A549 (cell line): ENCODE measurements around the gene SLIT3. TPM values are rescaled to one million over a fixed set of nuclear protein-coding genes. Genes with fewer than 3 reads are reported as not detected.

ENCODE experiments used
- ATAC-seq, 2 experiments: fragments of 200-7000 bp in 1 of 2; fragments of >200 bp in 1 of 2; cut with Nextera tagmentation in 1 of 2; cut with Tn5 transposase in 1 of 2; 3 replicates each; pipeline versions ENCODE4 v1.8.0 to v1.9.1; 2018 to 2020; ENCODE audit warnings: mild to moderate bottlenecking in 1 of 2, moderate library complexity in 1 of 2
- CTCF ChIA-PET: fragments of 300-600 bp; sonication (Branson Sonifier 250); formaldehyde crosslinking; extraction: SDS; loops from one replicate; lab custom pipeline; 2021; ENCODE audit warnings: antibody characterized with exemption, inconsistent platforms; lab: Yijun Ruan, JAX
- POLR2A ChIA-PET: fragments of 350-600 bp; formaldehyde crosslinking; extraction: SDS; loops from one replicate; lab custom pipeline; 2021; ENCODE audit warnings: antibody characterized with exemption, inconsistent platforms; lab: Yijun Ruan, JAX
- DNase-seq, 2 experiments: peaks; one replicate each; pipeline versions ENCODE4 v3.0.0 to v3.0.0-alpha.2; 2011 to 2016; ENCODE audit warnings: low read depth in 1 of 2, low spot score in 1 of 2
- FAIRE-seq: peaks from 2 replicates; lab custom pipeline; 2011; peaks lifted over from hg19 to GRCh38; lab: Jason Lieb, UNC
- H3K27ac ChIP-seq, 2 experiments: fragments of >200 bp; sonication (Bioruptor Twin); formaldehyde crosslinking; 3 replicates each; pipeline ENCODE4 v1.5.1; 2016 to 2017
- H3K4me1 ChIP-seq: fragments of >200 bp; sonication (Bioruptor Twin); formaldehyde crosslinking; 3 replicates; pipeline ENCODE4 v1.6.1; 2016
- H3K4me2 ChIP-seq: fragments of >200 bp; sonication (Bioruptor Twin); formaldehyde crosslinking; 3 replicates; pipeline ENCODE4 v1.6.1; 2016
- H3K4me3 ChIP-seq: fragments of >200 bp; sonication (Bioruptor Twin); formaldehyde crosslinking; 3 replicates; pipeline ENCODE4 v1.5.1; 2016
- H3K9me3 ChIP-seq: fragments of >200 bp; sonication (Bioruptor Twin); formaldehyde crosslinking; 3 replicates; pipeline ENCODE4 v1.6.1; 2016
- CBX2 ChIP-seq: fragments of 200-600 bp; sonication (generic); IDR thresholded peaks from 2 replicates; pipeline ENCODE4 v1.6.1; 2016; ENCODE audit warnings: low read depth, mild to moderate bottlenecking, borderline replicate concordance
- CHD2 ChIP-seq: fragments of 150-350 bp; IDR thresholded peaks from 2 replicates; pipeline ENCODE4 v1.6.1; 2014; ENCODE audit warnings: low read length; ENCODE audit not compliant: partially characterized antibody
- GATA3 ChIP-seq: IDR thresholded peaks from 2 replicates; pipeline ENCODE4 v1.6.1; 2012; ENCODE audit warnings: borderline replicate concordance
- HEYL ChIP-seq: fragments of 250-450 bp; sonication (Bioruptor Pico); IDR thresholded peaks from 2 replicates; pipeline ENCODE4 v1.8.0; 2021; ENCODE audit warnings: mild to moderate bottlenecking, moderate library complexity
- KDM1A ChIP-seq: fragments of 200-600 bp; sonication (generic); IDR thresholded peaks from 2 replicates; pipeline ENCODE4 v1.6.1; 2016; ENCODE audit warnings: low read depth, mild to moderate bottlenecking
- MAFK ChIP-seq: fragments of 450-650 bp; IDR thresholded peaks from 2 replicates; pipeline ENCODE4 v1.6.1; 2014; ENCODE audit not compliant: partially characterized antibody
- MAZ ChIP-seq: fragments of 150-350 bp; IDR thresholded peaks from 2 replicates; pipeline ENCODE4 v1.6.1; 2014; ENCODE audit warnings: antibody characterized with exemption, low read depth, low read length, borderline replicate concordance
- NR3C1 ChIP-seq: fragments of >200 bp; sonication (Bioruptor Twin); formaldehyde crosslinking; IDR thresholded peaks from 3 replicates; pipeline ENCODE4 v1.6.1; 2017
- RFX5 ChIP-seq: fragments of 450-650 bp; IDR thresholded peaks from 2 replicates; pipeline ENCODE4 v1.7.1; 2014; ENCODE audit warnings: antibody characterized with exemption, mild to moderate bottlenecking, moderate library complexity
- SREBF2 ChIP-seq: fragments of 450-650 bp; IDR thresholded peaks from 2 replicates; pipeline ENCODE4 v1.6.1; 2014; ENCODE audit warnings: mild to moderate bottlenecking, moderate library complexity
- TFCP2L1 ChIP-seq: fragments of 250-450 bp; sonication (Bioruptor Pico); IDR thresholded peaks from 2 replicates; pipeline ENCODE4 v1.5.0; 2021; ENCODE audit warnings: mild to moderate bottlenecking
- WGBS: methylation state at CpG from one replicate; pipeline ENCODE4 v1.1.6; 2017; ENCODE audit errors: missing lambda C conversion rate; 5-methylcytosine and 5-hydroxymethylcytosine counted together
- polyA plus RNA-seq, 4 experiments: library from polyadenylated mRNA; depleted of rRNA in 3 of 4; stranded (reverse); fragments of >200 nt; fragmentation: RNase III in 1 of 4; extraction: RNeasy Plus Mini Kit Qiagen cat#74134 plus additional on column Dnase treatment in 1 of 4; gene quantifications; 2 replicates in 3 of 4; 3 replicates in 1 of 4; pipeline ENCODE4 v1.2.3, GENCODE V29; 2011 to 2017
- TF ChIP-seq, protein P1 (sequence below): fragments of 200-600 bp; sonication (generic); IDR thresholded peaks from 2 replicates; pipeline ENCODE4 v1.6.1; 2016; ENCODE audit warnings: antibody characterized with exemption, mild to moderate bottlenecking, moderate library complexity
- TF ChIP-seq, protein P2 (sequence below): fragments of 250-450 bp; sonication (Bioruptor Pico); IDR thresholded peaks from 2 replicates; pipeline ENCODE4 v1.5.0; 2021; ENCODE audit warnings: mild to moderate bottlenecking, moderate library complexity, borderline replicate concordance
- TF ChIP-seq, protein P3 (sequence below): IDR thresholded peaks from 2 replicates; pipeline ENCODE4 v1.6.1; 2012
- TF ChIP-seq, protein P4 (sequence below): fragments of 150-350 bp; IDR thresholded peaks from 2 replicates; pipeline ENCODE4 v1.6.1; 2014; ENCODE audit warnings: low read depth, mild to moderate bottlenecking, low read length
- TF ChIP-seq, protein P5 (sequence below): fragments of >200 bp; sonication (Bioruptor Twin); formaldehyde crosslinking; IDR thresholded peaks from 3 replicates; pipeline ENCODE4 v1.6.1; 2016

The SLIT3 gene
- polyA plus RNA-seq, 2 of the 4 experiments (the other 2 are of a cell fraction): 12.7 to 22.9 TPM

DNA sequence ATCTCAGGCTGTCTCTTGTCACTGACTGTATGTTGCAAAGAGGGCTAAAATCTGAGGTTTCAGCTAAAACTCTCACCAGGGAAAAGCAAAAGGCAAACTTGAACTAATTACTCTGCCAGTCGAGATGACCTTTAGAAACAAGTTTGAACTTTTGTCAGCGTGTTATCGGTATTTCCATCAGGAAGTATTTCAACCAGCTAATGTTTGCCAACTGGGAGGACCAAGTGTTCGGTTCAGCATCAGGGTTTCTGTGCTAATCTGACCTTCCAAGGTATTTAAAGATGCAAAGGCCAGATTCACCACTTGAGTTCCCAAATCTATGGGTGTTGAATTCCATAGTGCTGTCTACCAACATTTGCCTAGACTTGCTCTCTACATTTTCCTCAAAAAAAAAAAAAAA, 230.5 kb downstream of the SLIT3 start:
- 5% methylated on average over 4 of the region's 4 CpGs for WGBS
- Histone ChIP-seq H3K4me3 (no peak overlapping the region), H3K9me3 (no peaks in the 10 kb centered on the region)
- DNase-seq (peak in 1 of 2 experiments; percentile 25), FAIRE-seq (no peak), ATAC-seq (peak in 1 of 2 experiments; percentile 34; a peak in 1 of 6 replicates)
- POLR2A ChIA-PET: interaction anchor here (0.7 kb wide), 1 partner anchor 234 kb away, joined by 5 read pairs; no protein-coding TSS in a partner anchor
- TF ChIP-seq GATA3: peak; percentile 59
- TF ChIP-seq, protein P1, sequence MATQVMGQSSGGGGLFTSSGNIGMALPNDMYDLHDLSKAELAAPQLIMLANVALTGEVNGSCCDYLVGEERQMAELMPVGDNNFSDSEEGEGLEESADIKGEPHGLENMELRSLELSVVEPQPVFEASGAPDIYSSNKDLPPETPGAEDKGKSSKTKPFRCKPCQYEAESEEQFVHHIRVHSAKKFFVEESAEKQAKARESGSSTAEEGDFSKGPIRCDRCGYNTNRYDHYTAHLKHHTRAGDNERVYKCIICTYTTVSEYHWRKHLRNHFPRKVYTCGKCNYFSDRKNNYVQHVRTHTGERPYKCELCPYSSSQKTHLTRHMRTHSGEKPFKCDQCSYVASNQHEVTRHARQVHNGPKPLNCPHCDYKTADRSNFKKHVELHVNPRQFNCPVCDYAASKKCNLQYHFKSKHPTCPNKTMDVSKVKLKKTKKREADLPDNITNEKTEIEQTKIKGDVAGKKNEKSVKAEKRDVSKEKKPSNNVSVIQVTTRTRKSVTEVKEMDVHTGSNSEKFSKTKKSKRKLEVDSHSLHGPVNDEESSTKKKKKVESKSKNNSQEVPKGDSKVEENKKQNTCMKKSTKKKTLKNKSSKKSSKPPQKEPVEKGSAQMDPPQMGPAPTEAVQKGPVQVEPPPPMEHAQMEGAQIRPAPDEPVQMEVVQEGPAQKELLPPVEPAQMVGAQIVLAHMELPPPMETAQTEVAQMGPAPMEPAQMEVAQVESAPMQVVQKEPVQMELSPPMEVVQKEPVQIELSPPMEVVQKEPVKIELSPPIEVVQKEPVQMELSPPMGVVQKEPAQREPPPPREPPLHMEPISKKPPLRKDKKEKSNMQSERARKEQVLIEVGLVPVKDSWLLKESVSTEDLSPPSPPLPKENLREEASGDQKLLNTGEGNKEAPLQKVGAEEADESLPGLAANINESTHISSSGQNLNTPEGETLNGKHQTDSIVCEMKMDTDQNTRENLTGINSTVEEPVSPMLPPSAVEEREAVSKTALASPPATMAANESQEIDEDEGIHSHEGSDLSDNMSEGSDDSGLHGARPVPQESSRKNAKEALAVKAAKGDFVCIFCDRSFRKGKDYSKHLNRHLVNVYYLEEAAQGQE: no peak
- TF ChIP-seq, all 56 proteins: peak for 1
- CTCF ChIA-PET: interaction anchor here (0.9 kb wide), 2 partner anchors 11 to 71 kb away, joined by 3 read pairs; no protein-coding TSS in a partner anchor
- Histone ChIP-seq H3K27ac (peak overlapping the region in 1 of 2 experiments; percentile 37; a peak in 2 of 6 replicates), H3K4me2 (peak overlapping the region; percentile 42), H3K4me1 (peaks cover 23% of the 10 kb centered on the region)

DNA sequence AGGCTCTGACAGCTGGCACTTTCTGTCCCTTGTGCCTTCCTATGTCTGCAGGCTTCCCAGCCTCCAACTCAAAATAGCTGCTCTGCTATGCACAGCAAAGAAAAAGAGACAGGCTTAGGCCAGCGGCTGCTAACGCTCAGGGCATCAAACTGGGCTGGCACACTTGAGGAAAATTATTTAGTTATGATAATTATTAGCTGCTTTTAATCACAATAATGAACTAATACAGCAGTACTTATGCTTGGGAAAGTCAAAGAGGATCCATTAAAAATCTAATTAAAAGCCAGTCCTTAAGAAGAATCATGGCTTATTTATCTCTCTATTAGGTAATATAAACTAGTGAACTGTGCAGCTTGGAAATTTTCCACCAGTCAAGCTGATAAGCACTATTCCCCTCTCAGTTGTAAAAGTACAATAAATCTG, 233.2 kb downstream of the SLIT3 start:
- Histone ChIP-seq H3K4me3 (no peak overlapping the region), H3K4me2 (no peak overlapping the region), H3K9me3 (no peaks in the 10 kb centered on the region), H3K27ac (0 out of 6 replicates have a peak overlapping the region, but pooled peaks of 1 of the 2 experiments have one; percentile 3), H3K4me1 (peaks cover 48% of the 10 kb centered on the region)
- 98% methylated on average over 2 of the region's 2 CpGs for WGBS
- ATAC-seq: no peak
- TF ChIP-seq, protein P2, sequence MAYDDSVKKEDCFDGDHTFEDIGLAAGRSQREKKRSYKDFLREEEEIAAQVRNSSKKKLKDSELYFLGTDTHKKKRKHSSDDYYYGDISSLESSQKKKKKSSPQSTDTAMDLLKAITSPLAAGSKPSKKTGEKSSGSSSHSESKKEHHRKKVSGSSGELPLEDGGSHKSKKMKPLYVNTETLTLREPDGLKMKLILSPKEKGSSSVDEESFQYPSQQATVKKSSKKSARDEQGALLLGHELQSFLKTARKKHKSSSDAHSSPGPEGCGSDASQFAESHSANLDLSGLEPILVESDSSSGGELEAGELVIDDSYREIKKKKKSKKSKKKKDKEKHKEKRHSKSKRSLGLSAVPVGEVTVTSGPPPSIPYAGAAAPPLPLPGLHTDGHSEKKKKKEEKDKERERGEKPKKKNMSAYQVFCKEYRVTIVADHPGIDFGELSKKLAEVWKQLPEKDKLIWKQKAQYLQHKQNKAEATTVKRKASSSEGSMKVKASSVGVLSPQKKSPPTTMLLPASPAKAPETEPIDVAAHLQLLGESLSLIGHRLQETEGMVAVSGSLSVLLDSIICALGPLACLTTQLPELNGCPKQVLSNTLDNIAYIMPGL (CRISPR knock-in tag): no peak
- CTCF ChIA-PET: interaction anchor here (0.6 kb wide), 1 partner anchor 20 kb away, joined by 3 read pairs; no protein-coding TSS in a partner anchor
- POLR2A ChIA-PET: no interaction called here
- DNase-seq: no peak
- FAIRE-seq: no peak

DNA sequence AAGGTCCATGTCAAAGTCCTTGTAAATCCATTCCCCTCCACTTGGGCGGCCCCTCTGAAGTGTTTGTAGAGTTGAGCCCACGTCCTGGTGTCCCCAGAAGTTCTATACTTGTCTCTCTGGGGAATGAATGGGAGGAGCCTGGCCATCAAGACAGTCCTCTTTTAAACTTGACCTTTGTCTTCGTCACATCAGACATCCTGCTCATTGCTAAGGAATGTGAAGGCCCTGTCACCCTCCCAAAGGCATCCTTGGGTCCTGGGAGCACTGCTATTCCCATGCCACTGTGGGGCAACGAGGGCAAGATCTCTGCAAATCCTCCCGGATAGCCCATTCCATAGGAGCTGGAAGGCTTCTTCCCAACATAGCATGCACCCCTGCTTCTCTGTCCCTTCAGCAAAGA, 235.5 kb downstream of the SLIT3 start:
- no peaks in the 10 kb centered on the region for H3K9me3 ChIP-seq
- H3K27ac ChIP-seq: no peak overlapping the region; a peak in 1 of 6 replicates
- CTCF ChIA-PET: no interaction called here
- peak in 1 of 2 experiments; percentile 50; a peak in 3 of 6 replicates for ATAC-seq
- no peak overlapping the region for H3K4me3 ChIP-seq
- H3K4me2 ChIP-seq: peak overlapping the region; percentile 37
- TF ChIP-seq, protein P3, sequence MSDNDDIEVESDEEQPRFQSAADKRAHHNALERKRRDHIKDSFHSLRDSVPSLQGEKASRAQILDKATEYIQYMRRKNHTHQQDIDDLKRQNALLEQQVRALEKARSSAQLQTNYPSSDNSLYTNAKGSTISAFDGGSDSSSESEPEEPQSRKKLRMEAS: 0 out of 2 replicates have a peak, but pooled peaks have one; percentile 26
- TF ChIP-seq MAFK: no peak
- TF ChIP-seq, all 56 proteins: peak for 1
- POLR2A ChIA-PET: no interaction called here
- DNase-seq (peak; percentile 19 to 53), FAIRE-seq (no peak)
- peaks cover 46% of the 10 kb centered on the region for H3K4me1 ChIP-seq
- WGBS: 44% methylated on average over 5 of the region's 5 CpGs

DNA sequence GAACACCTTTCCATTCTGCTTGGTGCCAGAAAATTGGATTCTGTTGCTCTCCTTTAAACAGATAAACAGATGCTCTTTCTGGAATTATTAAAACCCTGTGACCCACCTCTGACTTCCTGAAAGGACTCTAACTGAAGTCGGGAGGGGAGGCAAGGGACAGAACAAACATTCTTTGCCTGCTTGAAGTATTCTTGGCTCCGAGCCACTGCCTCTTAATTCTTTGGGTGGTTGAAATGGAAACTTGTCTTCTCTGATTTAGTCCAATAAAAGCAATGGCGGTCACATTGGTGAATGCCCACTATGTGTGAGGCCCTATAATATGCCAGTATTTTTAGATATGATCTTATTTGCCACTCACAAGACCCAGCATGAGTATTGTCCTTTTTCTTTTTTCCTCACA, 236.8 kb downstream of the SLIT3 start:
- 50% methylated on average over 3 of the region's 3 CpGs for WGBS
- TF ChIP-seq RFX5: no peak
- TF ChIP-seq TFCP2L1 (CRISPR knock-in tag): no peak
- TF ChIP-seq, protein P4, sequence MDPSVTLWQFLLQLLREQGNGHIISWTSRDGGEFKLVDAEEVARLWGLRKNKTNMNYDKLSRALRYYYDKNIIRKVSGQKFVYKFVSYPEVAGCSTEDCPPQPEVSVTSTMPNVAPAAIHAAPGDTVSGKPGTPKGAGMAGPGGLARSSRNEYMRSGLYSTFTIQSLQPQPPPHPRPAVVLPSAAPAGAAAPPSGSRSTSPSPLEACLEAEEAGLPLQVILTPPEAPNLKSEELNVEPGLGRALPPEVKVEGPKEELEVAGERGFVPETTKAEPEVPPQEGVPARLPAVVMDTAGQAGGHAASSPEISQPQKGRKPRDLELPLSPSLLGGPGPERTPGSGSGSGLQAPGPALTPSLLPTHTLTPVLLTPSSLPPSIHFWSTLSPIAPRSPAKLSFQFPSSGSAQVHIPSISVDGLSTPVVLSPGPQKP: no peak
- TF ChIP-seq MAZ: no peak
- no peak for TF ChIP-seq SREBF2
- no peak for TF ChIP-seq HEYL (CRISPR knock-in tag)
- TF ChIP-seq CBX2: no peak
- no peak for TF ChIP-seq NR3C1
- no peak for TF ChIP-seq CHD2
- TF ChIP-seq, protein P5, sequence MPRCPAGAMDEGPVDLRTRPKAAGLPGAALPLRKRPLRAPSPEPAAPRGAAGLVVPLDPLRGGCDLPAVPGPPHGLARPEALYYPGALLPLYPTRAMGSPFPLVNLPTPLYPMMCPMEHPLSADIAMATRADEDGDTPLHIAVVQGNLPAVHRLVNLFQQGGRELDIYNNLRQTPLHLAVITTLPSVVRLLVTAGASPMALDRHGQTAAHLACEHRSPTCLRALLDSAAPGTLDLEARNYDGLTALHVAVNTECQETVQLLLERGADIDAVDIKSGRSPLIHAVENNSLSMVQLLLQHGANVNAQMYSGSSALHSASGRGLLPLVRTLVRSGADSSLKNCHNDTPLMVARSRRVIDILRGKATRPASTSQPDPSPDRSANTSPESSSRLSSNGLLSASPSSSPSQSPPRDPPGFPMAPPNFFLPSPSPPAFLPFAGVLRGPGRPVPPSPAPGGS: no peak
- no peak for TF ChIP-seq KDM1A
- DNase-seq (peak in 1 of 2 experiments; percentile 26), FAIRE-seq (no peak), ATAC-seq (no peak)
- H3K27ac ChIP-seq: peak overlapping the region in 1 of 2 experiments; percentile 2; a peak in 1 of 6 replicates
- H3K4me3 ChIP-seq: no peak overlapping the region
- POLR2A ChIA-PET: no interaction called here
- CTCF ChIA-PET: interaction anchor here (0.8 to 1.5 kb wide), 2 partner anchors 8 to 10 kb away, joined by 3 read pairs; no protein-coding TSS in a partner anchor
- peak overlapping the region; percentile 37 for H3K4me2 ChIP-seq
- no peaks in the 10 kb centered on the region for H3K9me3 ChIP-seq
- H3K4me1 ChIP-seq: peaks cover 37% of the 10 kb centered on the region
